Body of pancreas (tissue), 4 donors: ENCODE data around the gene ADTRP. TPM values are rescaled to one million over a fixed set of nuclear protein-coding genes. Genes with fewer than 3 reads are reported as not detected.

Experiments
- ATAC-seq: fragments of 150-250 bp; one replicate; pipeline ENCODE4 v1.9.1; 2016
- DNase-seq, 4 donors: peaks; one replicate each; pipeline ENCODE4 v3.0.0-alpha.2; 2019
- H3K27ac ChIP-seq, 4 donors: fragments of 200-600 bp; sonication (generic); 1 replicate in 3 of 4; 2 replicates in 1 of 4; pipeline versions ENCODE4 v1.5.1 to v1.6.1; 2016 to 2019; ENCODE audit warnings: mild to moderate bottlenecking in 1 of 4, mixed read lengths in 1 of 4, moderate library complexity in 1 of 4
- H3K27me3 ChIP-seq, 2 donors: fragments of 200-600 bp; sonication (generic); one replicate each; pipeline ENCODE4 v1.6.0; 2016; ENCODE audit warnings: mild to moderate bottlenecking in 1 of 2
- H3K36me3 ChIP-seq, 2 donors: fragments of 200-600 bp; sonication (generic); replicated peaks in 1 of 2; 2 replicates each; pipeline ENCODE4 v1.5.1; 2016; ENCODE audit warnings: low read depth in 2 of 2; ENCODE audit not compliant: insufficient read depth in 1 of 2
- H3K4me1 ChIP-seq: fragments of 200-600 bp; sonication (generic); one replicate; pipeline ENCODE4 v1.6.0; 2016
- H3K4me3 ChIP-seq, 2 donors: fragments of 200-600 bp; sonication (generic); 1 replicate in 1 of 2; 2 replicates in 1 of 2; pipeline ENCODE4 v1.5.1; 2016 to 2019
- H3K9me3 ChIP-seq, 3 donors: fragments of 200-600 bp; sonication (generic); 1 replicate in 2 of 3; 2 replicates in 1 of 3; pipeline ENCODE4 v1.5.1; 2016
- CTCF ChIP-seq, 7 experiments: fragments of 450-650 bp in 4 of 7; fragments of 200-600 bp in 3 of 7; sonication (generic) in 3 of 7; IDR thresholded peaks; one replicate each; pipeline ENCODE4 v1.5.1; 2016 to 2019; ENCODE audit warnings: antibody characterized with exemption in 7 of 7
- POLR2A ChIP-seq, 3 donors: fragments of 450-650 bp; IDR thresholded peaks; one replicate each; pipeline ENCODE4 v1.6.1; 2016; ENCODE audit warnings: antibody characterized with exemption in 3 of 3, mild to moderate bottlenecking in 2 of 3
- WGBS, 2 donors: methylation state at CpG; one replicate each; pipeline ENCODE4 v1.1.5; 2017; 5-methylcytosine and 5-hydroxymethylcytosine counted together
- intact Hi-C: fragments of 100-400 bp; cut with DNase I; formaldehyde crosslinking; loops from one replicate; pipeline ENCODE4 v1.15.1; 2023
- total RNA-seq, 2 donors: library from RNA; depleted of rRNA; stranded (reverse); fragments of >200 nt; gene quantifications; one replicate each; pipeline ENCODE4 v1.1.0, GENCODE V29; 2016

The ADTRP gene
- total RNA-seq, 2 donors from 2014 or later = not detected

GRCh38 chr6:11798538-11798937 is 19.9 kb upstream of the ADTRP start:
- ATAC-seq = no peak
- no peak for DNase-seq
- TF ChIP-seq CTCF (IDR thresholded peaks at IDR 0.05) = no peak
- TF ChIP-seq POLR2A (IDR thresholded peaks at IDR 0.05) = no peak
- Histone ChIP-seq H3K4me3 (no peak overlapping the region), H3K9me3 (no peaks in the 10 kb centered on the region), H3K27me3 (no peaks in the 10 kb centered on the region), H3K4me1 (peaks cover 17% of the 10 kb centered on the region), H3K27ac (no peak overlapping the region), H3K36me3 (no peaks in the 10 kb centered on the region)
- WGBS, 2 donors = 88 to 89% methylated on average over 7 of the region's 7 CpGs
- intact Hi-C loops = no loop called here

GRCh38 chr6:11798096-11798495 is 19.5 kb upstream of the ADTRP start:
- TF ChIP-seq POLR2A (IDR thresholded peaks at IDR 0.05) (no peak), CTCF (IDR thresholded peaks at IDR 0.05) (no peak)
- H3K4me1 ChIP-seq = peaks cover 17% of the 10 kb centered on the region
- 67 to 70% methylated on average over 1 of the region's 1 CpG for WGBS, 2 donors

GRCh38 chr6:11796829-11797228 is 18.2 kb upstream of the ADTRP start:
- ATAC-seq (no peak), DNase-seq (no peak)
- Histone ChIP-seq H3K9me3 (no peaks in the 10 kb centered on the region), H3K4me3 (no peak overlapping the region), H3K27me3 (no peaks in the 10 kb centered on the region), H3K27ac (no peak overlapping the region), H3K4me1 (peaks cover 17% of the 10 kb centered on the region), H3K36me3 (no peaks in the 10 kb centered on the region)
- TF ChIP-seq POLR2A (IDR thresholded peaks at IDR 0.05) = no peak
- TF ChIP-seq CTCF (IDR thresholded peaks at IDR 0.05) = no peak
- intact Hi-C loops = no loop called here
- 90 to 92% methylated on average over 5 of the region's 5 CpGs for WGBS, 2 donors

More at GRCh38 chr6:11798096-11798495, 19.5 kb upstream of the ADTRP start:
- H3K27me3 ChIP-seq = no peaks in the 10 kb centered on the region
- H3K36me3 ChIP-seq = no peaks in the 10 kb centered on the region
- no peak overlapping the region for H3K27ac ChIP-seq
- H3K4me3 ChIP-seq = no peak overlapping the region
- no peaks in the 10 kb centered on the region for H3K9me3 ChIP-seq
- intact Hi-C loops = no loop called here
- DNase-seq (no peak), ATAC-seq (no peak)

GRCh38 chr6:11795403-11795802 is 16.8 kb upstream of the ADTRP start:
- H3K4me3 ChIP-seq = no peak overlapping the region
- intact Hi-C loops = no loop called here
- H3K27me3 ChIP-seq = no peaks in the 10 kb centered on the region
- peak overlapping the region; percentile 21 to 70 (median 50) for H3K27ac ChIP-seq
- H3K36me3 ChIP-seq = no peaks in the 10 kb centered on the region
- peaks cover 17% of the 10 kb centered on the region for H3K4me1 ChIP-seq
- peak; percentile 63 for ATAC-seq
- DNase-seq = no peak
- WGBS, 2 donors = 48 to 49% methylated on average over 4 of the region's 4 CpGs
- no peaks in the 10 kb centered on the region for H3K9me3 ChIP-seq
- TF ChIP-seq CTCF (IDR thresholded peaks at IDR 0.05) (no peak), POLR2A (IDR thresholded peaks at IDR 0.05) (no peak)

- no peaks in the 10 kb centered on the region for H3K36me3 ChIP-seq
- no peak overlapping the region for H3K4me3 ChIP-seq
- H3K9me3 ChIP-seq = no peaks in the 10 kb centered on the region
- H3K4me1 ChIP-seq = peaks cover 17% of the 10 kb centered on the region
- intact Hi-C loops = no loop called here
- TF ChIP-seq POLR2A (IDR thresholded peaks at IDR 0.05) (no peak), CTCF (IDR thresholded peaks at IDR 0.05) (no peak)
- 83 to 90% methylated on average over 1 of the region's 1 CpG for WGBS, 2 donors
- ATAC-seq = no peak
- H3K27ac ChIP-seq = no peak overlapping the region
- H3K27me3 ChIP-seq = no peaks in the 10 kb centered on the region
- no peak for DNase-seq
Observed at GRCh38 chr6:11793277-11793676, 14.7 kb upstream of the ADTRP start.
